Stimulated activated naive CD4-positive, alpha-beta T cell (primary cell): Measurements from ENCODE around the gene TMEM127.
A peak's percentile ranks its signal among the peaks of the same experiment; 100 is the strongest.
"Not testable (repeated sequence)": the region's sequence is repeated elsewhere in the genome, so short reads cannot be mapped to it uniquely, and the experiment has no call there.

ENCODE experiments used
- DNase-seq, 6 experiments: peaks; one replicate each; lab custom pipeline; 2025; lab: John Stamatoyannopoulos, UW

TMEM127 gene

GRCh38 chr2:96241227-96241626 lies 24.6 kb downstream of the TMEM127 start:
- no peak for DNase-seq

- DNase-seq: no peak
Observed at GRCh38 chr2:96240341-96241038, 25.3 kb downstream of the TMEM127 start.

- no peak for DNase-seq
Observed at GRCh38 chr2:96239745-96240264, 26.0 kb downstream of the TMEM127 start.

GRCh38 chr2:96239091-96239490 lies 26.7 kb downstream of the TMEM127 start:
- no peak for DNase-seq

- DNase-seq: no peak
Observed at GRCh38 chr2:96238266-96238665, 27.5 kb downstream of the TMEM127 start.

- DNase-seq: no peak
Observed at GRCh38 chr2:96236882-96237281, 28.9 kb downstream of the TMEM127 start.

- DNase-seq: no peak
Observed at GRCh38 chr2:96233880-96234316, 31.9 kb downstream of the TMEM127 start.

GRCh38 chr2:96233436-96233835 lies 32.4 kb downstream of the TMEM127 start:
- no peak for DNase-seq

- DNase-seq: no peak
Observed at GRCh38 chr2:96231316-96231715, 34.5 kb downstream of the TMEM127 start.

- no peak for DNase-seq
Observed at GRCh38 chr2:96225016-96225533, 40.7 kb downstream of the TMEM127 start.

GRCh38 chr2:96221106-96221505 lies 44.7 kb downstream of the TMEM127 start:
- not testable (repeated sequence) for DNase-seq

GRCh38 chr2:96219959-96220358 lies 45.8 kb downstream of the TMEM127 start:
- not testable (repeated sequence) for DNase-seq

GRCh38 chr2:96218508-96219131 lies 47.2 kb downstream of the TMEM127 start:
- no peak for DNase-seq

GRCh38 chr2:96214554-96214953 lies 51.2 kb downstream of the TMEM127 start:
- no peak for DNase-seq

- DNase-seq: no peak
Observed at GRCh38 chr2:96213379-96213778, 52.4 kb downstream of the TMEM127 start.

GRCh38 chr2:96212339-96212738 lies 53.5 kb downstream of the TMEM127 start:
- no peak for DNase-seq

- no peak for DNase-seq
Observed at GRCh38 chr2:96209729-96210085, 56.1 kb downstream of the TMEM127 start.

- DNase-seq: no peak
Observed at GRCh38 chr2:96209011-96209728, 56.6 kb downstream of the TMEM127 start.

GRCh38 chr2:96208143-96209010 lies 57.4 kb downstream of the TMEM127 start, which contains the start of gene STARD7:
TSS of gene STARD7 (minus strand) at chr2:96208827. CDS start at chr2:96208434, 393 bp downstream.
- DNase-seq: peak; percentile 89 to 95 (median 94)

GRCh38 chr2:96207774-96208142 lies 58.0 kb downstream of the TMEM127 start:
- DNase-seq: no peak

- DNase-seq: no peak
Observed at GRCh38 chr2:96207073-96207773, 58.6 kb downstream of the TMEM127 start.
